Activated T-helper 1 cell treated with anti-CD3 and anti-CD28 coated beads, Interleukin-2, amount 50 U/mL, for 16 hours (primary cell): ENCODE measurements around the gene SMCO4.
"Not testable (repeated sequence)": the region's sequence is repeated elsewhere in the genome, so short reads cannot be mapped to it uniquely, and the experiment has no call there.

Experiments
- DNase-seq, 2 donors: peaks; one replicate each; pipeline ENCODE4 v3.0.0-alpha.2; 2020; ENCODE audit warnings: low read depth in 1 of 2, low spot score in 1 of 2

SMCO4 gene, protein sequence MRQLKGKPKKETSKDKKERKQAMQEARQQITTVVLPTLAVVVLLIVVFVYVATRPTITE

DNA sequence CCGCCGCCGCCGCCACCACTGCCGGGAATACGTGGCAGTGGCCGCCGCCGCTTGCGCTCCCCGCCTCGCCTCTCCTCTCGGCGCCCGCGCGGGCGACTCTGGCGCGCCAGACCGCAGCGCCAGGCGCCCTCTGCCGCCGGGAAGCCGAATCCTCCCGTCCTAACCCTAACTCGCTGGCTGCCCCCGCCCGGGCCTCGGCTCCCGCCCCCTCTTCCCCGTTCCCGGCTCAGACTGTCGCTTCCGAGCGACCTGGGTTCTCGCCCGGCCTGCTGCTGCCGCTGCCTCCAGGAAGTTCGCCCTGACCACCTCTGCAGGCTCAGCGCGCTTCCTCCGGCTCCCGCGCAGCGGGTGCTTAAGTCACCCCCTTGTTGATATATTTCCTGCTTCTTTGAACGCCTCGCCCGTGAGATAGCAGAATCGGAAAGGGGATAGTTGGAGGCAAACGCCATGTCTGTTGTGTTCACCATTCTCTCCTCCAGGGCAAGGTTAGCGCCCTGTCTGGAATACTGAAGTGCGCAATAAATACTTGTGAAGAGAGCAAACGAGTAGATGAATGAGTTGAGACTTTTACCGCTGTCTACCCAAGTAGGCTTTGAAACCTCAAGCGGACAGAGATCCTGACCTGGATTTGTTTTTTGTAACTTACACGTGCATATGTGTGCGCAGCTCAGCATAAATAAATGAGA is at the start of gene SMCO4:
Gene SMCO4 (minus strand): TSS at position 100 of the 686 bp plus-strand sequence. CDS start 64,202 bp downstream, outside the sequence.
- peak; percentile 37 to 48 for DNase-seq

- DNase-seq: no peak
Observed at GRCh38 chr11:93591247-93591898, 48.2 kb upstream of the SMCO4 start.

DNA sequence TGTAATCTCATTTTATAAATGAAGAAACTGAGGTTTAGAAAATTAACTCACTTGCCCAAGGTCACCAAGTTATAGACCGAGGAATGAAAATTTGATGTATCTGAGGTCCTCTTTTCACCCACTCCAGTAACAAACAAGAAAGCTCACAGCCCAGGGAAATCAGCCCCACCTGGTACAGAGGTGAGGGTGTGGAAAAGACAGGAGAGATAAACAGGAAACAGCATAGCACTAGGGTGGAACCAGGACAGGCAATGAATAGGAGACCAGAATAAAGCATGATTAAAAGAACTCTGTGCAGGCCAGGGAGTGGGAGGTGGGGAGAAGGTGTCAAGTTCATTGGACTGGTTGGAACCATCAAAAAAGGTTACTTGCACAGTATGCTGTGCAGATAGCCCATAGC is 46.2 kb upstream of the SMCO4 start:
- DNase-seq: no peak

DNA sequence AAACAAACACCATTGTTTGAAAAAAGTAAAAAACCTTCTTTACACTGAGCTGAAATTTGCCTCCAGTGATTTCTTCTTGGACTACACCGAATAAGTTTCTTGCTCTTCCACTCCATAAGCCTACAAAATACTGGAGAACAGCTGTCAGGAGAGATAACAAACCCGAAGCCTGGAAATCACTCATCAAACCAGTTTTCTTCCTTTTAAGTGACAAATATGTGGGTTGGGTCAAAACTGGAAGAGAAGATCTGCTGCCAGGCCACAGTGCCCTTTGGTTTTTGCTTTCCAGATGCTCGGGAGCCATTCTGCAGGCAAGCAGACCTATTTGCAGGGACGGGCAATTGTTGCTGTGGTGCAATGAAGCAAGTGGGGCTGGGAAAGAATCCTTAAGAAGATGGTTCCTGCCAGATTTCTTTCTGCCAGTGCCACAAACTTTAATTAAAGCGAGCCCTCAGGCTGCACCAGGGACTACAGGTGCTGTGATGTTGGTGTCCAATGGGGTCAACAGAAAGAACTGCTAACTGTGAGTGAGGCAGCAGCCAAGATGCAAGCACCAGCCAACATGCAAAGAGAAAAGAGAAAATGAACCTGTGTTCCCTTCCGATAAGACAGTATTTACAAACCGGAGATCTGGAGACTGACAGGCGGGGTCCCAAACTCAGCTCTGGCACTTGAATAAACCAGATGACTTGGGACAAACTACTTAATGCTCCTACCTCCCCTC is 44.8 kb upstream of the SMCO4 start:
- no peak for DNase-seq

GRCh38 chr11:93587425-93587824 is 44.2 kb upstream of the SMCO4 start:
- DNase-seq: not testable (repeated sequence)

- DNase-seq: no peak
Observed at GRCh38 chr11:93585758-93586157, 42.6 kb upstream of the SMCO4 start.

DNA sequence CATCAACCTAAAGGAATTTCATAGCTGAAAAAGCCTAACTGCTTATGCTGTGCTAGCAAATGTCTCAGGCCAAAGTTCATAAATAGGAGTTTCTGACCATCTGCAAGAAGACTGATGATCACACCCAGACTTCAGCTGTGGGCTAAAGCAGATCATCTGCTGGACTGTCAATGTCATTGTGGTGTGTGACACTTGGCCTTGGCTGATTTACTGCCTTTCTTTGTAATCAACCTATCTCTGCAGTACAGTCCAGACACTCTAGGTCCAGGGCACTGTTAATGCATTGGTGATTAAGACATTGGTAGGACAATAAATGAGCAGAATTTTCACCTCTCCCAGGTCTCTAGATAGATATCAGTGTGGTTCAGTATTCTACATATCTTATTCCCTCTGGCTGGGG is 40.3 kb upstream of the SMCO4 start:
- DNase-seq: no peak

DNA sequence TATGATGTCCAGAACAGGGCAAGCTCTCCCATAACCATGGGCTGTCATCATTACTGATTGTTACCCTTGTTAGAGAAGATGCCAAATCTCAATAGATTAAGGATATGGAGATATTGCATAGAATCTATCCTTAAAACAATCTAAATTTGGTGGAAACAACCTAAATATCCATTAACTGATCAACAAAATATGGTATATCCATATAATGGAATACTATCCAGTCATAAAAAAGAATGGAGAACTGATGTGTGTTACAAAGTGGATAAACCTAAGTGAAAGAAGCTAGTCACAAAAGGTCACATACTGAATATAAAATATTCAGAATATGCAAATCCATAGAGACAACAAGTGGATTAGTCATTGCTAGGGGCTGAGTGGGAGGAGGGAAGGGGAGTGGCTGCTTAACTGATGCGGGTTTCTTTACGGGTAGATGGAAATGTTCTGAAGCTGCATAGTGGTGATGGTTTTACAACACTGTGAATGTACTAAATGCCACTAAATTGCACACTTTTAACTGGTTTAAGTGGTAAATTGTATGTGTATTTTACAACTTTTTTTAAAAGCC is 36.1 kb upstream of the SMCO4 start:
- DNase-seq: no peak

- no peak for DNase-seq
Observed at GRCh38 chr11:93577286-93577685, 34.1 kb upstream of the SMCO4 start.

GRCh38 chr11:93576870-93577269 is 33.7 kb upstream of the SMCO4 start:
- DNase-seq: not testable (repeated sequence)

DNA sequence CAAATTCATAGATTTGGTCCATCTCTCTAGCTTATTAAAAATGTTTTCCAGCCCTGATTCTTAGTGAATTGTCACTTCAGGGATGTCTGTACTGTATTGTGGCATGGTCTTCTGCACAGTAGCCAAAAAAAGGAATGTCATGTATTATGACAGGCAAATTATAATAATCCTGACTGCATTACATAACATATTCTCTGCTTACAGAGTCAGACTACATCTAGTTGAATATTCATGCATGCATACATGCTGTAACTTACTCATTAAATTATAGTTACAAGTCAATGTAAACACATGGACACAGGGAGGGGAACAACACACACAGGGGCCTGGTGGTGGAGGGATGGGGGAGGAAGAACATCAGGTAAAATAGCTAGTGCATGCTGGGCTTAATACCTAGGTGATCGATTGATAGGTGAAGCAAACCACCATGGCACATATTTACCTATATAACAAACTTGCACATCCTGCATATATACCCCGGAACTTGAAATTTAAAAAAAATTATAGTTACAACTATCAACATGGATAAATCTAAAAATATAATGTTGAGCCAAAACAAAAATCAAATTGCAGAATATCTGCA is 31.5 kb upstream of the SMCO4 start:
- DNase-seq: no peak

DNA sequence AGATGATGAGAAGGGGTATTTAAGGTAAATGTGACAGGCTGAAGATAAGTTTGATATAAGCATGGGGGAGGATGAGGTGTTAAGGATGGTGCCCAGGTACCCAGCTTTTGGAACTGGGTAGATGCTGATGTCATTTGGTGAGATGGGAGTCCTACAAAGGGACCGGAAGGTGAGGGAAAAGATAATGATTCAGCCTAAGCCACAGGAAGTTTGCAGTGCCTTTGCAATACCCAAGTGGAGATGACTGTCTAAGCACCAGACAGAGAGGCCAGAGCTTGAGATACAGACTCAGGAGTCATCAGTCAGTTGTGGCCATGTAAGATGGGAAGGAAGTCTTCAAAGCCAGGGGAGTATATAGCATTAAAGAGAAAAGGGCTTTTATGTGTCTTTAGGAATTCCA is 30.0 kb upstream of the SMCO4 start:
- no peak for DNase-seq

DNA sequence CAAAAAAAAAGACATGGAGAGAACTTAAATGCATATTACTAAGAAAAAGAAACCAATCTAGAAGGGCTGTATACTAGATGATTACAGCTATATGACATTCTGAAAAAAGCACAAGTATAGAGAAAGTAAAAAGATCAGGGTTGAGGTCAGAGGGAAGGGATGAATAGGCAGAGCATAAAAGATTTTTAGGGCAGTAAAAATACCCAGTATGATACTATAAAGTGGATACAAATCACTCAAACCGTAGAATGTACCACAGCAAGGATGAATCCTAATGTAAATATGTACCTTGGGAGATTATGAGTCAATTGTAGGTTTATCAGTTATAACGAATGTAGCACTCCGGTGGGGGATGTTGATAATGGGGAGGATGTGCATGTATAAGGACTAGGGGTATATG is 29.4 kb upstream of the SMCO4 start:
- DNase-seq: no peak

DNA sequence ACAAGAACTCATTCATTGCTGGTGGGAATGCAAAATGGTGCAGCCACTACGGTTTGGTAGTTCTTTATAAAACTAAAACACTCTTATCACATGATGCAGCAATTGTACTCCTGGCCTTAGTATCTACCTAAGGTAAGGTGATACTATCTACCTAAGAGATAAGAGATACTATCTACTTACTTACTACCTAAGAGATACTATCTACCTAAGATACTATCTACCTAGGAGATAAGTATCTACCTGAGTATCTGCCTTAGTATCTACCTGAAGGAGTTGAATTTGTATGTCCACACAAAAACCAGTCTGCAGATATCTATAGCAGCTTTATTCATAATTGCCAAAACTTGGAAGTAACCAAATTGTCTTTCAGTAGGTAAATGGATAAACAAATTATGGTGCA is 29.0 kb upstream of the SMCO4 start:
- DNase-seq: no peak

DNA sequence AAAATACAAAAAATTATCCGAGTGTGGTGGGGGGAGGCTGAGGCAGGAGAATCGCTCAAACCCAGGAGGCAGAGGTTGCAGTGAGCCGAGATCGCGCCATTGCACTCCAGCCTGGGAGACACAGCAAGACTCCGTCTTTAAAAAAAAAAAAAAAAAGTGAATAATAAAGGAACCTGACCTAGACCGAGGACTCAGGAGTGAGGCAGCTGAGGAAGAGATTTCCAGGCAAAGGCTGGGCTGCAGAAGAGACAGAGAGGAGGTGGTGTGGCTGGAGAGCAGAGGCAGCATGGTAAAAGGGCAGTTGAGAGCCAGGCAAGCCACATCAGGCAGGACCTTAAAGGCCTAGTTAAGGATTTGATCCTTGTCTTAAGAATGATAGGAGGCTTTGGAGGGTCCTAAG is 28.4 kb upstream of the SMCO4 start:
- no peak for DNase-seq

DNA sequence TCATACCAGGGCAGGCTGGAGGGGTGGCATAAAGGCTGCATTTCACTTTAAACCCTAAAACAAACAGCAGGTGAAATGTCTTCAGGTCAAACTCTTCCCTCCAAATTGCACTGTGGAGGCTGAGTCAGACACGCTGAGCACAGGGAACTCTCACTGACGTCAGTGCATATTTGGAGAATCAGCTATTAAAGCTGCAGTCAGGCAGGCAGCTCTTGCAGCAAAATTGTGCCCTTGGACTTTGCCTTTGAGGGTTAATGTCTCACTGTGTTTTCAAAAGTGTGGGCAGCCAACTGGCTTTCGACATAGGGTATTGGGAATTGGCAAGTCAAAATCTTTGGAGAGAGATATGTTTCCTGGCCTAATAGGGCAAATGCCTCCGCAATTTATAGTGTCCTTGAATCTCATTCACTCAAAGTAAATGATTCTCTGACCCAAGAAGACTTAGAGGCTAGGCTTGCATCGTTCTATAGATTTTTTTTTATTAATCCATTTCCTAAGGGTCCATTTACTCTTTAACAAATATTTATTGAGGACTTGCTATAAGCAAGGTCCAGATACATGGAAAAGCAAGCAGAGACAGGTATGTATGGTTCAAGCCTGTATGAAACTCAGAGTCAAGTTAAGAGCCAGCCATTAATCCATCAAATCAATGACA is 27.7 kb upstream of the SMCO4 start:
- DNase-seq: no peak

DNA sequence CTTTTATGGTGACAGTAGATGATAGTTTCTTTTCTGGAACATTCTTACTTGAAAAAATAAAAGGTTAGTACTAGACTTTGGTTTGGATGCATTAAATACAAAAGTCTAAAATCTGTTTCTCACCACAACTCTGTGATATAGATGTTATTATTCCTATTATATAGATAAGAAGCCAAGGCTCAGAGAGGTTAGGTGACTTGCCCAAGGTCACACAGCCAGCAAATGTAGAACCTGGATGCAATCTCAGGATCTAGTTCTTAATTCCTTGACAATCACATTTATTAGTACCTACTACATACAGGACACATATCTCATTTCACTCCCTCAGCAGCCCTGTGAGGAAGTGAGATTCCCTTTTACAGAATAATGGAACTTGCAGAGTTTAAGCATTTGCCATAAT is 26.3 kb upstream of the SMCO4 start:
- DNase-seq: no peak

DNA sequence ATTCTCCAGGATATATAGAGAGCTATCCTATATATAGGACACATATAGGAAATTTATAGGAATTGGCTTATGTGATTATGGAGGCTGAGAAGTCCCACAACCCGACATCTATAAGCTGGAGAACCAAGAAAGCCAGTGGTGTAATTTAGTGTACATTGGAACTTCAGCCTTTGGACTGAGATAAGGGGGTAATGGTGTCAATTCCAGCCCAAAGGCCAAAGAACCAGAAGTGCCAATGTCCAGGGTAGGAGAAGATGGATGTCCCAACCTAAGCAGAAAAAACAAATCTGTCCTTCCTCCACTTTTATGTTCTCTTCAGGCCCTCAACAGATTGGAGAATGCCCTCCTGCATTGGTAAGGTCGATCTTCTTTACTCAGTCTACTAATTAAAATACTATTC is 25.5 kb upstream of the SMCO4 start:
- no peak for DNase-seq

- no peak for DNase-seq
Observed at GRCh38 chr11:93567401-93567895, 24.3 kb upstream of the SMCO4 start.

DNA sequence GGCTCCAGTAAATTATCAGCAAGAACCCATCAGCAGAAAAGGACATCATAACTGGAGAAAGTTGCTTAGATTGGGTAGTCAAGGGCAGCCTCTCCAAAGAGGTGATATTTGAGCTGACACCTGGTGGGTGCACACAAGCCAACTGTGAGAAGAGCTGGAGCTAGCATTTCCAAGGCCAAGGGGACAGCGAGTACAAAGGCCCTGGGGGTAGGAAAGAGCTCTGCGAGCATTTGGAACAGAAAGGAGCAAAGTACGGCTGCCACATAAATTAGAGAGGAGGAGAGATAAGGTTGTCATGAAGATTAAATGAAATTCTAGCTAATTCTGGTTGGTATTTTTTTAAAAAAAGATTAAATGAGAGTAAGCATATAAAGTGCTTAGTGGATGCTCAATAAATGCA is 21.7 kb upstream of the SMCO4 start:
- DNase-seq: no peak

DNA sequence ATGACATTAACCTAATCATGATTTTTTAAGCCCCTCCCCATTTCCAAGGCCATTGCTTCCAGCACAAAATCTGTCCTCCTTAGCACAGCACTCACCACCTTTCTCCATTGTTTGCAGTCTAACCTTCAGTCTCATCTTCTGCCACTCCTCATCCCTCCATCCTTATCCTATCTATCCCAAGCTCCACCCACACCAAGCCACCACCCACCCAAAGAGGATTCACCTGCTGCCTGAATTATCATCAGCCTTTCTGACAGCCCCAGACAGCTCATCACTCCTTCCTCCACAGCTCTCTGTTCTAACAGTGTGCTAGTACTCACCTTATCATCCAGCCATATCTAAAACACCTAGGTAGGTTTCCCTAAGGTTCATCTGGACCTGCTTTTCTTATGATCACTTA is 20.7 kb upstream of the SMCO4 start:
- no peak for DNase-seq
